IMR-90 (cell line): Measurements from ENCODE around the gene DOCK1.

Source experiments
- BHLHE40 ChIP-seq: fragments of 150-350 bp; IDR thresholded peaks from 2 replicates; pipeline ENCODE4 v1.6.1; 2016; ENCODE audit warnings: mild to moderate bottlenecking, low read depth, low read length
- CEBPB ChIP-seq: IDR thresholded peaks from 2 replicates; pipeline ENCODE4 v1.6.1; 2012; ENCODE audit warnings: low read depth, low read length, improper control_type of control experiment
- FOS ChIP-seq: fragments of 150-350 bp; IDR thresholded peaks from 2 replicates; pipeline ENCODE4 v1.6.1; 2016; ENCODE audit warnings: low read depth, low read length
- MAFK ChIP-seq: IDR thresholded peaks from 2 replicates; pipeline ENCODE4 v1.6.1; 2012; ENCODE audit warnings: low read depth, low read length, improper control_type of control experiment
- MAZ ChIP-seq: IDR thresholded peaks from 2 replicates; pipeline ENCODE4 v1.6.1; 2012; ENCODE audit warnings: low read depth, mild to moderate bottlenecking, low read length, improper control_type of control experiment, moderate library complexity, borderline replicate concordance
- MXI1 ChIP-seq: IDR thresholded peaks from 2 replicates; pipeline ENCODE4 v1.6.1; 2012; ENCODE audit warnings: low read depth, mild to moderate bottlenecking, low read length, moderate library complexity, borderline replicate concordance
- NFE2L2 ChIP-seq: fragments of 150-350 bp; IDR thresholded peaks from 2 replicates; pipeline ENCODE4 v1.6.1; 2016; ENCODE audit warnings: low read depth, mild to moderate bottlenecking, low read length
- POLR2A ChIP-seq: IDR thresholded peaks from 2 replicates; pipeline ENCODE4 v1.6.1; 2012; ENCODE audit warnings: mild to moderate bottlenecking, low read depth, low read length
- RAD21 ChIP-seq: IDR thresholded peaks from 2 replicates; pipeline ENCODE4 v1.6.1; 2012; ENCODE audit warnings: low read length, improper control_type of control experiment
- RFX5 ChIP-seq: IDR thresholded peaks from 2 replicates; pipeline ENCODE4 v1.8.0; 2012; ENCODE audit warnings: low read depth, mild to moderate bottlenecking, low read length, moderate library complexity
- SMC3 ChIP-seq: fragments of 150-350 bp; IDR thresholded peaks from 2 replicates; pipeline ENCODE4 v1.6.1; 2016; ENCODE audit warnings: low read depth, mild to moderate bottlenecking, antibody characterized with exemption, low read length, moderate library complexity
- TF ChIP-seq, protein P1 (sequence below): fragments of 150-350 bp; IDR thresholded peaks from 2 replicates; pipeline ENCODE4 v1.6.1; 2016; ENCODE audit warnings: low read depth, mild to moderate bottlenecking, low read length, moderate library complexity, borderline replicate concordance
- TF ChIP-seq, protein P2 (sequence below): conservative IDR thresholded peaks from 2 replicates; pipeline ENCODE4 v1.5.1; 2012; ENCODE audit warnings: mild to moderate bottlenecking, low read depth, low read length, improper control_type of control experiment

DNA sequence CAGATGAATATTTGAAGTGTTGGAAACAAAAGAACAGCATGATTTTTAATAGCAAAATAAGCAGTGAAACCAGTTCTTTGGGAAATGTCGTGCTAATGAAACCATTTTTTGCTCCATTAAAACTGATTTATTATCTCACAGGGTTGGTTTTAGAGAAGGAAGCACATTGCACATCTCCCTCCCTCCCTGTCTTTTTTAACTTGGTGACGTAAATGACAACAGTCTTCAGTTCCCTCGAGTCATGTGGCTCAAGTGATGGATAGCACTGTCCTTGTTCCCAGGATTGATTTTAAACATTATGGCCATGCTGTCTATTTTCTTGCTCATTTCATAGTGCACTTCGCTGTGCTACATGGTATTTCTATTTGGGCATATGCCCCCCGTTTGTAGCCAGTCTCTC lies 105.9 kb downstream of the DOCK1 start:
- TF ChIP-seq, protein P1, sequence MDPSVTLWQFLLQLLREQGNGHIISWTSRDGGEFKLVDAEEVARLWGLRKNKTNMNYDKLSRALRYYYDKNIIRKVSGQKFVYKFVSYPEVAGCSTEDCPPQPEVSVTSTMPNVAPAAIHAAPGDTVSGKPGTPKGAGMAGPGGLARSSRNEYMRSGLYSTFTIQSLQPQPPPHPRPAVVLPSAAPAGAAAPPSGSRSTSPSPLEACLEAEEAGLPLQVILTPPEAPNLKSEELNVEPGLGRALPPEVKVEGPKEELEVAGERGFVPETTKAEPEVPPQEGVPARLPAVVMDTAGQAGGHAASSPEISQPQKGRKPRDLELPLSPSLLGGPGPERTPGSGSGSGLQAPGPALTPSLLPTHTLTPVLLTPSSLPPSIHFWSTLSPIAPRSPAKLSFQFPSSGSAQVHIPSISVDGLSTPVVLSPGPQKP: no peak
- TF ChIP-seq, protein P2, sequence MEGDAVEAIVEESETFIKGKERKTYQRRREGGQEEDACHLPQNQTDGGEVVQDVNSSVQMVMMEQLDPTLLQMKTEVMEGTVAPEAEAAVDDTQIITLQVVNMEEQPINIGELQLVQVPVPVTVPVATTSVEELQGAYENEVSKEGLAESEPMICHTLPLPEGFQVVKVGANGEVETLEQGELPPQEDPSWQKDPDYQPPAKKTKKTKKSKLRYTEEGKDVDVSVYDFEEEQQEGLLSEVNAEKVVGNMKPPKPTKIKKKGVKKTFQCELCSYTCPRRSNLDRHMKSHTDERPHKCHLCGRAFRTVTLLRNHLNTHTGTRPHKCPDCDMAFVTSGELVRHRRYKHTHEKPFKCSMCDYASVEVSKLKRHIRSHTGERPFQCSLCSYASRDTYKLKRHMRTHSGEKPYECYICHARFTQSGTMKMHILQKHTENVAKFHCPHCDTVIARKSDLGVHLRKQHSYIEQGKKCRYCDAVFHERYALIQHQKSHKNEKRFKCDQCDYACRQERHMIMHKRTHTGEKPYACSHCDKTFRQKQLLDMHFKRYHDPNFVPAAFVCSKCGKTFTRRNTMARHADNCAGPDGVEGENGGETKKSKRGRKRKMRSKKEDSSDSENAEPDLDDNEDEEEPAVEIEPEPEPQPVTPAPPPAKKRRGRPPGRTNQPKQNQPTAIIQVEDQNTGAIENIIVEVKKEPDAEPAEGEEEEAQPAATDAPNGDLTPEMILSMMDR: no peak
- TF ChIP-seq MAZ (no peak), FOS (no peak), RFX5 (no peak), POLR2A (no peak), SMC3 (no peak), MXI1 (no peak), NFE2L2 (no peak), BHLHE40 (no peak), CEBPB (no peak), RAD21 (no peak), MAFK (no peak)
